WI38 (cell line): ENCODE data around the gene BCAR3.
"Not testable (repeated sequence)": the region's sequence is repeated elsewhere in the genome, so short reads cannot be mapped to it uniquely, and the experiment has no call there.

Experiments used
- H3K4me3 ChIP-seq: 2 replicates; pipeline ENCODE4 v1.5.1; 2011; ENCODE audit warnings: low read depth, mild to moderate bottlenecking, control low read depth, low read length
- CTCF ChIP-seq: IDR thresholded peaks from 2 replicates; pipeline ENCODE4 v1.5.1; 2012; ENCODE audit warnings: low read depth, mild to moderate bottlenecking, control low read depth, low read length

BCAR3 gene

GRCh38 chr1:93679546-93679945 lies 2.1 kb downstream of the BCAR3 start:
- TF ChIP-seq CTCF: no peak
- H3K4me3 ChIP-seq: peak overlapping the region; percentile 86

- H3K4me3 ChIP-seq: peak overlapping the region; percentile 86
- no peak for TF ChIP-seq CTCF
These were observed 2.6 kb downstream of the BCAR3 start for GRCh38 chr1:93678946-93679480.

- TF ChIP-seq CTCF: no peak
- H3K4me3 ChIP-seq: no peak overlapping the region; the same call in 1 of the 2 replicates
These were observed 3.1 kb downstream of the BCAR3 start for GRCh38 chr1:93678491-93678890.

- no peak for TF ChIP-seq CTCF
- no peak overlapping the region for H3K4me3 ChIP-seq
These were observed 3.9 kb downstream of the BCAR3 start for GRCh38 chr1:93677729-93678128.

- TF ChIP-seq CTCF: no peak
- no peak overlapping the region for H3K4me3 ChIP-seq
These were observed 5.2 kb downstream of the BCAR3 start for GRCh38 chr1:93676427-93676826.

GRCh38 chr1:93675931-93676330 lies 5.7 kb downstream of the BCAR3 start:
- no peak for TF ChIP-seq CTCF
- H3K4me3 ChIP-seq: no peak overlapping the region

GRCh38 chr1:93675271-93675670 lies 6.4 kb downstream of the BCAR3 start:
- TF ChIP-seq CTCF: no peak
- H3K4me3 ChIP-seq: no peak overlapping the region

- not testable (repeated sequence) for H3K4me3 ChIP-seq
These were observed 7.6 kb downstream of the BCAR3 start for GRCh38 chr1:93674071-93674470.
